GM12878 (cell line): ENCODE results near the gene SULT6B1. TPM values are rescaled to one million over a fixed set of nuclear protein-coding genes. Genes with fewer than 3 reads are reported as not detected.

Experiments used
- ATF7 ChIP-seq: fragments of 450-650 bp; IDR thresholded peaks from 2 replicates; pipeline ENCODE4 v1.6.1; 2016; ENCODE audit warnings: low read depth, mild to moderate bottlenecking
- CBFB ChIP-seq: IDR thresholded peaks from 2 replicates; pipeline ENCODE4 v1.6.1; 2016; ENCODE audit warnings: antibody characterized with exemption, low read depth
- EGR1 ChIP-seq, 2 experiments: IDR thresholded peaks; 1 replicate in 1 of 2; 2 replicates in 1 of 2; pipeline ENCODE4 v1.6.1; 2011 to 2012; ENCODE audit warnings: low read depth in 2 of 2, low read length in 2 of 2, borderline replicate concordance in 1 of 2, mild to moderate bottlenecking in 1 of 2, moderate library complexity in 1 of 2
- IKZF1 ChIP-seq: fragments of 450-650 bp; conservative IDR thresholded peaks from 2 replicates; pipeline ENCODE4 v1.6.1; 2017; ENCODE audit warnings: antibody characterized with exemption, mild to moderate bottlenecking
- LARP7 ChIP-seq: fragments of 450-650 bp; IDR thresholded peaks from 2 replicates; pipeline ENCODE4 v1.6.1; 2017; ENCODE audit warnings: mild to moderate bottlenecking
- MTA2 ChIP-seq: fragments of 450-650 bp; IDR thresholded peaks from 2 replicates; pipeline ENCODE4 v1.6.1; 2016; ENCODE audit warnings: low read depth, mild to moderate bottlenecking, moderate library complexity
- NFYA ChIP-seq: IDR thresholded peaks from 2 replicates; pipeline ENCODE4 v1.6.1; 2011; ENCODE audit warnings: low read depth, mild to moderate bottlenecking, low read length, improper control_type of control experiment, borderline replicate concordance
- PAX5 ChIP-seq: IDR thresholded peaks from 2 replicates; pipeline ENCODE4 v1.6.1; 2011; ENCODE audit warnings: low read depth, low read length, borderline replicate concordance
- PML ChIP-seq: IDR thresholded peaks from 2 replicates; pipeline ENCODE4 v1.6.1; 2012; ENCODE audit warnings: low read length, inconsistent platforms
- RFX5 ChIP-seq: IDR thresholded peaks from 2 replicates; pipeline ENCODE4 v1.6.1; 2011; ENCODE audit warnings: low read depth, low read length, improper control_type of control experiment
- RUNX3 ChIP-seq: IDR thresholded peaks from 2 replicates; pipeline ENCODE4 v1.6.1; 2012; ENCODE audit warnings: low read length, inconsistent platforms
- SP1 ChIP-seq: IDR thresholded peaks from one replicate; pipeline ENCODE4 v1.6.1; 2011; ENCODE audit warnings: low read depth, low read length
- TAF1 ChIP-seq: IDR thresholded peaks from 2 replicates; pipeline ENCODE4 v1.6.1; 2011; ENCODE audit warnings: mild to moderate bottlenecking, low read depth, low read length, borderline replicate concordance
- ZSCAN29 ChIP-seq: fragments of 450-650 bp; IDR thresholded peaks from 2 replicates; pipeline ENCODE4 v1.6.1; 2017; ENCODE audit warnings: mild to moderate bottlenecking, moderate library complexity
- polyA plus RNA-seq, 11 experiments: library from polyadenylated mRNA; depleted of rRNA in 4 of 11; unstranded in 6 of 11; stranded (reverse) in 5 of 11; fragments of >200 nt; fragmentation: Nextera tagmentation in 4 of 11; fragmentation: Illumina TruSeq in 1 of 11; extraction: Ambion mirVana in 4 of 11; extraction: Trizol in 1 of 11; gene quantifications; 1 replicate in 1 of 11; 2 replicates in 10 of 11; pipeline versions ENCODE4 v1.2.1 to v1.2.3, GENCODE V29; 2011 to 2016; ENCODE audit warnings: inconsistent platforms in 2 of 11, missing spikeins in 2 of 11, low read depth in 1 of 11
- total RNA-seq, 4 experiments: library from RNA; depleted of rRNA in 3 of 4; stranded (reverse); fragments of >200 nt in 3 of 4; fragmentation: Illumina TruSeq in 1 of 4; extraction: Trizol in 1 of 4; gene quantifications; 2 replicates each; pipeline versions ENCODE4 v1.2.1 to v1.2.3, GENCODE V29; 2013 to 2021
- TF ChIP-seq, protein P1 (sequence below): IDR thresholded peaks from 2 replicates; pipeline ENCODE4 v1.6.1; 2012; ENCODE audit warnings: mild to moderate bottlenecking, low read depth, low read length
- TF ChIP-seq, protein P2 (sequence below): IDR thresholded peaks from 2 replicates; pipeline ENCODE4 v1.6.1; 2012; ENCODE audit warnings: improper control_type of control experiment, low read depth, low read length; ENCODE audit not compliant: insufficient replicate concordance
- TF ChIP-seq, protein P3 (sequence below): fragments of 450-650 bp; conservative IDR thresholded peaks from 2 replicates; pipeline ENCODE4 v1.6.1; 2017; ENCODE audit warnings: mild to moderate bottlenecking, moderate library complexity

The SULT6B1 gene
- total and polyA plus RNA-seq, 10 of the 15 experiments (the other 5 are each of a cell fraction or from before 2014, with no cell fraction given) = not detected

DNA sequence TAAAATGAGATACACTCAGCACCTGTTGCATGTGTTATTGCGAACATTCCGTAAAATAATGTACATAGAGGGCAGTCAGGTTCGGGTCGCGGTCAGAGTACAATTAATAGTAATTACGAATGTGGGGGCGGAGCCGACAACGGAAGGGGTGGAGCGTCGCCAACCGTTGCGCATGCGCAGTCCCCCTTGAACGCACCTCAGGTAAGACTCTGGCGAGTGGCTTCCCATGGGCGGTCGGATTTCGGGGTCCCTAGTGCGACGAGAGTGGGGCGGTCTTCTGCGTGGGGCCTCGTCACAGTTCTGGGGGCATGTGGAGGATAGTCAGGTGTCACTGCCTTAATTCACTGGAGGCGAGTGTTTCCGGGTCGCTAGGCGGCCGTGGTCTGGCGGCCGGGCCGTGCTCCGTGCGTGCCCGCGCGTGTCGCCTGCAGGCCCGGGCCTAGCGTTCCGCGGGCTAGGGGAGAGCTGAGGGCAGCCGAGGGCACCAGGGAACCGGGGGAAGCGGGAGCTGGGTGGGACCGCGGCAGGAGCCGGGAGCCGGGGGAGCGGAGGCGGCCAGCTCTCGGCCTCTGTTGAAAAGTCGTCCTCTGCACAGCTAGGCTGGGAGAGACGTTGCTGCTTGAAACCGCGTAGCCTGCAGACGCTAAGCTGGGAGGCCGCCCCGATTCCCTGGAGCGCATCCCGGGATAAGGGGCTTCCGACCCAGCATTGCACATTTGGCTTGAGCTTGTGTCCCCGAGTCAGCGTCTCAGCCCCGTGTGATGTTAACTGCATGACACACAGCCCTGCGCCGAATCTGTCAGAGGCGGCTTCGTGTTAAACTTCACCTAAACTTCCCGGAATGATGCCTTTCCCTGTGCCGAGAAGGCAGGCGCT lies 8.1 kb upstream of the SULT6B1 start, which contains the start of gene CEBPZOS (continued):
- TF ChIP-seq, protein P1, sequence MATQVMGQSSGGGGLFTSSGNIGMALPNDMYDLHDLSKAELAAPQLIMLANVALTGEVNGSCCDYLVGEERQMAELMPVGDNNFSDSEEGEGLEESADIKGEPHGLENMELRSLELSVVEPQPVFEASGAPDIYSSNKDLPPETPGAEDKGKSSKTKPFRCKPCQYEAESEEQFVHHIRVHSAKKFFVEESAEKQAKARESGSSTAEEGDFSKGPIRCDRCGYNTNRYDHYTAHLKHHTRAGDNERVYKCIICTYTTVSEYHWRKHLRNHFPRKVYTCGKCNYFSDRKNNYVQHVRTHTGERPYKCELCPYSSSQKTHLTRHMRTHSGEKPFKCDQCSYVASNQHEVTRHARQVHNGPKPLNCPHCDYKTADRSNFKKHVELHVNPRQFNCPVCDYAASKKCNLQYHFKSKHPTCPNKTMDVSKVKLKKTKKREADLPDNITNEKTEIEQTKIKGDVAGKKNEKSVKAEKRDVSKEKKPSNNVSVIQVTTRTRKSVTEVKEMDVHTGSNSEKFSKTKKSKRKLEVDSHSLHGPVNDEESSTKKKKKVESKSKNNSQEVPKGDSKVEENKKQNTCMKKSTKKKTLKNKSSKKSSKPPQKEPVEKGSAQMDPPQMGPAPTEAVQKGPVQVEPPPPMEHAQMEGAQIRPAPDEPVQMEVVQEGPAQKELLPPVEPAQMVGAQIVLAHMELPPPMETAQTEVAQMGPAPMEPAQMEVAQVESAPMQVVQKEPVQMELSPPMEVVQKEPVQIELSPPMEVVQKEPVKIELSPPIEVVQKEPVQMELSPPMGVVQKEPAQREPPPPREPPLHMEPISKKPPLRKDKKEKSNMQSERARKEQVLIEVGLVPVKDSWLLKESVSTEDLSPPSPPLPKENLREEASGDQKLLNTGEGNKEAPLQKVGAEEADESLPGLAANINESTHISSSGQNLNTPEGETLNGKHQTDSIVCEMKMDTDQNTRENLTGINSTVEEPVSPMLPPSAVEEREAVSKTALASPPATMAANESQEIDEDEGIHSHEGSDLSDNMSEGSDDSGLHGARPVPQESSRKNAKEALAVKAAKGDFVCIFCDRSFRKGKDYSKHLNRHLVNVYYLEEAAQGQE = no peak
- TF ChIP-seq MTA2 (no peak; the same call in 1 of the 2 replicates), TAF1 (peak; percentile 50; the same call in 1 of the 2 replicates), RFX5 (no peak), RUNX3 (peak; percentile 68; the same call in 1 of the 2 replicates), NFYA (no peak), ATF7 (peak; percentile 36; the same call in 1 of the 2 replicates), SP1 (peak; percentile 32), PML (0 out of 2 replicates have a peak, but pooled peaks have one; percentile 31), IKZF1 (peak; percentile 60; the same call in 1 of the 2 replicates), EGR1 (IDR thresholded peaks at IDR 0.05; ENCODE audit: borderline replicate concordance in 1 of 2, low read depth in 2 of 2, low read length in 2 of 2) (peak in 1 of 2 experiments; percentile 67; a peak in 2 of 3 replicates), LARP7 (peak; percentile 81), PAX5 (peak; percentile 8; the same call in 1 of the 2 replicates), ZSCAN29 (0 out of 2 replicates have a peak, but pooled peaks have one; percentile 1), CBFB (peak; percentile 20; the same call in 1 of the 2 replicates)
- TF ChIP-seq, protein P2, sequence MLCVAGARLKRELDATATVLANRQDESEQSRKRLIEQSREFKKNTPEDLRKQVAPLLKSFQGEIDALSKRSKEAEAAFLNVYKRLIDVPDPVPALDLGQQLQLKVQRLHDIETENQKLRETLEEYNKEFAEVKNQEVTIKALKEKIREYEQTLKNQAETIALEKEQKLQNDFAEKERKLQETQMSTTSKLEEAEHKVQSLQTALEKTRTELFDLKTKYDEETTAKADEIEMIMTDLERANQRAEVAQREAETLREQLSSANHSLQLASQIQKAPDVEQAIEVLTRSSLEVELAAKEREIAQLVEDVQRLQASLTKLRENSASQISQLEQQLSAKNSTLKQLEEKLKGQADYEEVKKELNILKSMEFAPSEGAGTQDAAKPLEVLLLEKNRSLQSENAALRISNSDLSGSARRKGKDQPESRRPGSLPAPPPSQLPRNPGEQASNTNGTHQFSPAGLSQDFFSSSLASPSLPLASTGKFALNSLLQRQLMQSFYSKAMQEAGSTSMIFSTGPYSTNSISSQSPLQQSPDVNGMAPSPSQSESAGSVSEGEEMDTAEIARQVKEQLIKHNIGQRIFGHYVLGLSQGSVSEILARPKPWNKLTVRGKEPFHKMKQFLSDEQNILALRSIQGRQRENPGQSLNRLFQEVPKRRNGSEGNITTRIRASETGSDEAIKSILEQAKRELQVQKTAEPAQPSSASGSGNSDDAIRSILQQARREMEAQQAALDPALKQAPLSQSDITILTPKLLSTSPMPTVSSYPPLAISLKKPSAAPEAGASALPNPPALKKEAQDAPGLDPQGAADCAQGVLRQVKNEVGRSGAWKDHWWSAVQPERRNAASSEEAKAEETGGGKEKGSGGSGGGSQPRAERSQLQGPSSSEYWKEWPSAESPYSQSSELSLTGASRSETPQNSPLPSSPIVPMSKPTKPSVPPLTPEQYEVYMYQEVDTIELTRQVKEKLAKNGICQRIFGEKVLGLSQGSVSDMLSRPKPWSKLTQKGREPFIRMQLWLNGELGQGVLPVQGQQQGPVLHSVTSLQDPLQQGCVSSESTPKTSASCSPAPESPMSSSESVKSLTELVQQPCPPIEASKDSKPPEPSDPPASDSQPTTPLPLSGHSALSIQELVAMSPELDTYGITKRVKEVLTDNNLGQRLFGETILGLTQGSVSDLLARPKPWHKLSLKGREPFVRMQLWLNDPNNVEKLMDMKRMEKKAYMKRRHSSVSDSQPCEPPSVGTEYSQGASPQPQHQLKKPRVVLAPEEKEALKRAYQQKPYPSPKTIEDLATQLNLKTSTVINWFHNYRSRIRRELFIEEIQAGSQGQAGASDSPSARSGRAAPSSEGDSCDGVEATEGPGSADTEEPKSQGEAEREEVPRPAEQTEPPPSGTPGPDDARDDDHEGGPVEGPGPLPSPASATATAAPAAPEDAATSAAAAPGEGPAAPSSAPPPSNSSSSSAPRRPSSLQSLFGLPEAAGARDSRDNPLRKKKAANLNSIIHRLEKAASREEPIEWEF = no peak
- TF ChIP-seq, protein P3, sequence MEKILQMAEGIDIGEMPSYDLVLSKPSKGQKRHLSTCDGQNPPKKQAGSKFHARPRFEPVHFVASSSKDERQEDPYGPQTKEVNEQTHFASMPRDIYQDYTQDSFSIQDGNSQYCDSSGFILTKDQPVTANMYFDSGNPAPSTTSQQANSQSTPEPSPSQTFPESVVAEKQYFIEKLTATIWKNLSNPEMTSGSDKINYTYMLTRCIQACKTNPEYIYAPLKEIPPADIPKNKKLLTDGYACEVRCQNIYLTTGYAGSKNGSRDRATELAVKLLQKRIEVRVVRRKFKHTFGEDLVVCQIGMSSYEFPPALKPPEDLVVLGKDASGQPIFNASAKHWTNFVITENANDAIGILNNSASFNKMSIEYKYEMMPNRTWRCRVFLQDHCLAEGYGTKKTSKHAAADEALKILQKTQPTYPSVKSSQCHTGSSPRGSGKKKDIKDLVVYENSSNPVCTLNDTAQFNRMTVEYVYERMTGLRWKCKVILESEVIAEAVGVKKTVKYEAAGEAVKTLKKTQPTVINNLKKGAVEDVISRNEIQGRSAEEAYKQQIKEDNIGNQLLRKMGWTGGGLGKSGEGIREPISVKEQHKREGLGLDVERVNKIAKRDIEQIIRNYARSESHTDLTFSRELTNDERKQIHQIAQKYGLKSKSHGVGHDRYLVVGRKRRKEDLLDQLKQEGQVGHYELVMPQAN = peak; percentile 82
